Gastrocnemius medialis (tissue), 4 donors: ENCODE data around the gene C4orf50. TPM values are rescaled to one million over a fixed set of nuclear protein-coding genes. Genes with fewer than 3 reads are reported as not detected.

Experiments
- ATAC-seq, 2 donors: fragments of 150-250 bp; one replicate each; pipeline ENCODE4 v1.9.1; 2016
- DNase-seq, 2 donors: peaks; one replicate each; pipeline ENCODE4 v3.0.0-alpha.2; 2019
- H3K27ac ChIP-seq, 4 donors: fragments of 200-600 bp; sonication (generic); 1 replicate in 1 of 4; 2 replicates in 3 of 4; pipeline ENCODE4 v1.5.1; 2016 to 2018; ENCODE audit warnings: mild to moderate bottlenecking in 2 of 4, moderate library complexity in 1 of 4
- H3K27me3 ChIP-seq, 3 donors: fragments of 200-600 bp; sonication (generic) in 2 of 3; 1 replicate in 1 of 3; 2 replicates in 2 of 3; pipeline versions ENCODE4 v1.5.1 to v1.6.0; 2016 to 2019; ENCODE audit warnings: mild to moderate bottlenecking in 1 of 3, moderate library complexity in 1 of 3
- H3K36me3 ChIP-seq, 2 donors: fragments of 200-600 bp; sonication (generic) in 1 of 2; one replicate each; pipeline ENCODE4 v1.5.1; 2017 to 2018
- H3K4me1 ChIP-seq, 2 donors: fragments of 200-600 bp; sonication (generic) in 1 of 2; one replicate each; pipeline ENCODE4 v1.5.1; 2016 to 2017; ENCODE audit warnings: mild to moderate bottlenecking in 2 of 2
- H3K4me3 ChIP-seq, 4 donors: fragments of 200-600 bp; sonication (generic) in 3 of 4; 1 replicate in 1 of 4; 2 replicates in 3 of 4; pipeline ENCODE4 v1.5.1; 2016 to 2019; ENCODE audit warnings: mild to moderate bottlenecking in 2 of 4
- H3K9me3 ChIP-seq, 3 donors: fragments of 200-600 bp; sonication (generic) in 2 of 3; 1 replicate in 1 of 3; 2 replicates in 2 of 3; pipeline ENCODE4 v1.5.1; 2016 to 2019
- POLR2A ChIP-seq, 2 donors: fragments of 450-650 bp; IDR thresholded peaks; one replicate each; pipeline ENCODE4 v1.6.1; 2017; ENCODE audit warnings: antibody characterized with exemption in 2 of 2, mild to moderate bottlenecking in 2 of 2, moderate library complexity in 2 of 2
- in situ Hi-C, 4 donors: fragments of 200-750 bp; cut with MboI; loops; one replicate each; pipeline versions ENCODE4 v1.15.0 to v1.8.0; 2017; ENCODE audit warnings: low sequenced_read_pairs in 4 of 4
- intact Hi-C: fragments of 100-400 bp; cut with DNase I; formaldehyde crosslinking; loops from one replicate; pipeline ENCODE4 v1.15.1; 2023; ENCODE audit warnings: low total_unique reads
- total RNA-seq, 4 donors: library from RNA; depleted of rRNA; stranded (reverse); fragments of >200 nt; gene quantifications; one replicate each; pipeline versions ENCODE4 v1.1.0 to v1.2.3, GENCODE V29; 2016
- TF ChIP-seq, protein P1 (sequence below), 5 experiments: fragments of 450-650 bp in 3 of 5; fragments of 200-600 bp in 2 of 5; sonication (generic) in 2 of 5; IDR thresholded peaks in 4 of 5; conservative IDR thresholded peaks in 1 of 5; 1 replicate in 4 of 5; 2 replicates in 1 of 5; pipeline ENCODE4 v1.5.1; 2016 to 2019; ENCODE audit warnings: antibody characterized with exemption in 5 of 5, mild to moderate bottlenecking in 3 of 5, moderate library complexity in 3 of 5

The C4orf50 gene
- total RNA-seq, 4 donors from 2014 or later: 0.03 TPM; not detected in 3

DNA sequence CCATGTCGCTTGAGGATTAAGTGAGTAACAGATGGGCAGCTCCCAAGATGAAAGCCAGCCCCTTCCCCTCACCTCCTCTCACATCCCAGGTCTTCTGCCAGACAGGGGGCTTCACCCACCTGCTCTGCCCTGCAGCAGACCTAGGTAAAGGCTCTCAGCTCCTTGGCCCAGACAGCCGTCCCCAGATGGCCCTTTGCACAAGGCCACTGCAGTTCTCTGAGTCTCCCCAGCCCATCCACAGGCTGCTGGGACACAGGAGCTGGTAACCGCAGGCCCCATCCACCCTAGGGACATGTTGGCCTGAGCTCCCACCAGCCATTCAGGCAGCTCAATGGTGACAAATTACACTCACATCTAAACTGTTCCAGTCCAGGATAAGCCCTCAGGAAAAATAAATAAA lies 15.3 kb downstream of the C4orf50 start:
- intact Hi-C loops: no loop called here
- Histone ChIP-seq H3K4me3 (no peak overlapping the region), H3K27ac (no peak overlapping the region), H3K4me1 (no peaks in the 10 kb centered on the region), H3K36me3 (no peaks in the 10 kb centered on the region), H3K9me3 (no peaks in the 10 kb centered on the region), H3K27me3 (peaks cover 0 to 8% (median 5%) of the 10 kb centered on the region in 3 donors)
- in situ Hi-C loops: no loop called here
- ATAC-seq: no peak
- no peak for TF ChIP-seq POLR2A (IDR thresholded peaks at IDR 0.05)
- TF ChIP-seq, protein P1, sequence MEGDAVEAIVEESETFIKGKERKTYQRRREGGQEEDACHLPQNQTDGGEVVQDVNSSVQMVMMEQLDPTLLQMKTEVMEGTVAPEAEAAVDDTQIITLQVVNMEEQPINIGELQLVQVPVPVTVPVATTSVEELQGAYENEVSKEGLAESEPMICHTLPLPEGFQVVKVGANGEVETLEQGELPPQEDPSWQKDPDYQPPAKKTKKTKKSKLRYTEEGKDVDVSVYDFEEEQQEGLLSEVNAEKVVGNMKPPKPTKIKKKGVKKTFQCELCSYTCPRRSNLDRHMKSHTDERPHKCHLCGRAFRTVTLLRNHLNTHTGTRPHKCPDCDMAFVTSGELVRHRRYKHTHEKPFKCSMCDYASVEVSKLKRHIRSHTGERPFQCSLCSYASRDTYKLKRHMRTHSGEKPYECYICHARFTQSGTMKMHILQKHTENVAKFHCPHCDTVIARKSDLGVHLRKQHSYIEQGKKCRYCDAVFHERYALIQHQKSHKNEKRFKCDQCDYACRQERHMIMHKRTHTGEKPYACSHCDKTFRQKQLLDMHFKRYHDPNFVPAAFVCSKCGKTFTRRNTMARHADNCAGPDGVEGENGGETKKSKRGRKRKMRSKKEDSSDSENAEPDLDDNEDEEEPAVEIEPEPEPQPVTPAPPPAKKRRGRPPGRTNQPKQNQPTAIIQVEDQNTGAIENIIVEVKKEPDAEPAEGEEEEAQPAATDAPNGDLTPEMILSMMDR (IDR thresholded peaks at IDR 0.05 in 4 of 5, conservative IDR thresholded peaks at IDR 0.05 in 1 of 5): no peak
- no peak for DNase-seq

DNA sequence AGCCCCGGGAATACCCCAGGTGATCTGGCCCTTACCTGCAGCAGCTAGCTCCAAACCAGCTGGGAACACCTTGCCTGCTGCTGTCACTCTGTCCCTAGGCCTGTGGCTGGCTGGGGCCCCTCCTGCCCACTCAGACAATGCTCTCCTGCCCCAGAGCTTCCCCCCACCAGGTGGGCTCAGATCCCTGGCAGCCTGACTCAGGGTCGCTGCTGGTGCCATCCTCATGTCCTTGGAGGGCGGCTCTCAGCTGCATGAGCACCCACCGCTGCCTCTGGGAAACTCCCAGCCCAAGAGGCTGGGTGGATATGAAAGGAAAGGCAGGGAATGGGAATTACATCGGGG lies 15.8 kb downstream of the C4orf50 start:
- intact Hi-C loops: no loop called here
- H3K4me1 ChIP-seq: no peaks in the 10 kb centered on the region
- DNase-seq (no peak), ATAC-seq (no peak)
- no peaks in the 10 kb centered on the region for H3K9me3 ChIP-seq
- in situ Hi-C loops: no loop called here
- TF ChIP-seq POLR2A (IDR thresholded peaks at IDR 0.05): no peak
- TF ChIP-seq, protein P1 (IDR thresholded peaks at IDR 0.05 in 4 of 5, conservative IDR thresholded peaks at IDR 0.05 in 1 of 5): no peak
- peaks cover 0 to 8% (median 5%) of the 10 kb centered on the region in 3 donors for H3K27me3 ChIP-seq
- H3K4me3 ChIP-seq: no peak overlapping the region
- H3K36me3 ChIP-seq: no peaks in the 10 kb centered on the region
- no peak overlapping the region for H3K27ac ChIP-seq

DNA sequence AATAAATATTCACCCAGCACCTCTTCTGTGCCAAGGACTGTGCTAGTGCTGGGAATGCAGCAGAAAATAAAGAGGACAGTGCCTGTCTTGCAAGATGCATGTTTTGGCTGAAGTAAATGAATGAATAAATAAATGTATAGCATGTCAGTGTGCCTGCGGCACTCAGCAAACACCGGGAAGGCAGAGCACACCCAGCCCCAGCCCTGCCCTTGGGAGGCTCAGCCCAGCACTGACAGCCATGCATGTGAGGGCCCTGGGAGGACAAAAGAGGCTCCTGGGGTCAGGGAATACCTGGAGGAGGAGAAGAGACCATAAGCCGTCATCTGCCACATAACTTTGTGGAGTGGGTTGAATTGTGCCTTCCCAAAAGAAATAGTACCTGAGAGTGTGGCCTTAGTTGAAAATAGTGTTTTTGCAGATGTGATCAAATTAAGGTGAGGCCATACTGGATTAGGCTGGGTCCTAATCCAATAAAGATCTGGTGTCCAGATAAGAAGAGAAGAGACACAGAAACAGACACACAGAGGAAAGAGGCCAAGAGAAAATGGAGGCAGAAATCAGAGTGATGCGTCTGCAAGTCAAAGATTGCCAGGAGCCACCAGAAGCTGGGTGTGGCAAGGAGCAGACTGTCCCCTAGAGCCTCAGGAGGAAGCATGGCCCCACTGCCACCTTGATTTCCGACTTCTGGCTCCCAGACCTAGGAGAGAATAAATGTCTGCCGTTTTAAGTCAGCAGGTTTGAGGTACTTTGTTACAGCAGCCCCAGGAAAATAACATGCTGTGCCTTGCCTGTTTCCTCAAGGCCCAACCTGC lies 16.3 kb downstream of the C4orf50 start:
- Histone ChIP-seq H3K4me3 (no peak overlapping the region), H3K27ac (no peak overlapping the region), H3K9me3 (no peaks in the 10 kb centered on the region), H3K4me1 (no peaks in the 10 kb centered on the region), H3K27me3 (peaks cover 0 to 8% (median 3%) of the 10 kb centered on the region in 3 donors), H3K36me3 (no peaks in the 10 kb centered on the region)
- TF ChIP-seq, protein P1 (IDR thresholded peaks at IDR 0.05 in 4 of 5, conservative IDR thresholded peaks at IDR 0.05 in 1 of 5): no peak
- no peak for TF ChIP-seq POLR2A (IDR thresholded peaks at IDR 0.05)
- intact Hi-C loops: no loop called here
- ATAC-seq (no peak), DNase-seq (no peak)
- in situ Hi-C loops: no loop called here

DNA sequence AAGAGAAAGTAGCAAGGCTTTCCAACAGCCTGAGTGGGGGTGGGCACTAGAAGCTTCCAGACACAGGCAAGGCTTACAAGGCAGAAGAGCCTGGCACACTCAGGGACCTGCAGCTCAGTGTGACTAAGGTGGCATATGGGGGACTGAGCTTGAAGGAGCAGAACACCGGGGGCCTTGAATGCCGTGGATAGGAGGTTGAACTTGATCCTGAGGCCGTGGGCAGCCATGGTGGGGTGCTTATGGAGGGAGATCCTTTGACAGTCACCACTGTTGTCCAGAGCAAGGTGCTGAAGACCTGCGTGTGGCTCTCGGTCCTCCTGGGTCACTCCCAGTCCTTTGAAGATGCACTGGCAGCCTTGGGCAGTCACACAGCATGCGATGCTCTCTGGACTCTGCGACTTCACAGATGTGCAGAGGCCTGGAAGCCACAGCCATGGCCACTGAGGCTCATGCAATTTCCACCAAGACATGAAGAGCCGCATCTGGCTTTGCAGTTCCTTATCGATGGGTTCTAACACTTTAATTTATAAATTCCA lies 18.3 kb downstream of the C4orf50 start:
- in situ Hi-C loops: no loop called here
- intact Hi-C loops: loop anchor here (10.0 kb wide), 1 partner anchor 325 kb away; no protein-coding TSS in a partner anchor
- Histone ChIP-seq H3K4me1 (no peaks in the 10 kb centered on the region), H3K4me3 (no peak overlapping the region), H3K27ac (no peak overlapping the region), H3K36me3 (no peaks in the 10 kb centered on the region), H3K27me3 (peaks cover 0 to 3% (median 0%) of the 10 kb centered on the region in 3 donors), H3K9me3 (no peaks in the 10 kb centered on the region)
- no peak for ATAC-seq
- DNase-seq: no peak
- no peak for TF ChIP-seq POLR2A (IDR thresholded peaks at IDR 0.05)
- TF ChIP-seq, protein P1 (IDR thresholded peaks at IDR 0.05 in 4 of 5, conservative IDR thresholded peaks at IDR 0.05 in 1 of 5): no peak
